Urinary bladder (tissue), 4 donors: ENCODE results near the gene SLC12A1. TPM values are rescaled to one million over a fixed set of nuclear protein-coding genes. Genes with fewer than 3 reads are reported as not detected.
"Not testable (repeated sequence)": the region's sequence is repeated elsewhere in the genome, so short reads cannot be mapped to it uniquely, and the experiment has no call there.

Experiments used
- DNase-seq: peaks from one replicate; pipeline ENCODE4 v3.0.0-alpha.2; 2015; ENCODE audit errors: extremely low spot score
- H3K27ac ChIP-seq: one replicate; pipeline ENCODE4 v1.5.1; 2013; ENCODE audit warnings: low read depth, mild to moderate bottlenecking, moderate library complexity
- H3K36me3 ChIP-seq: one replicate; pipeline ENCODE4 v1.6.1; 2013; ENCODE audit warnings: mild to moderate bottlenecking, moderate library complexity; ENCODE audit not compliant: insufficient read depth
- H3K4me1 ChIP-seq: one replicate; pipeline ENCODE4 v1.6.1; 2013; ENCODE audit warnings: mild to moderate bottlenecking, moderate library complexity; ENCODE audit not compliant: insufficient read depth
- H3K4me3 ChIP-seq: one replicate; pipeline ENCODE4 v1.5.1; 2013; ENCODE audit warnings: low read depth, low read length
- WGBS: extraction: QIAGEN DNeasy Blood & Tissue Kit; methylation state at CpG from one replicate; pipeline ENCODE4 v1.1.7; 2013; 5-methylcytosine and 5-hydroxymethylcytosine counted together
- polyA plus RNA-seq: library from polyadenylated mRNA; stranded (reverse); fragments of 200-250 nt; gene quantifications from one replicate; pipeline ENCODE4 v1.2.3, GENCODE V29; 2013
- total RNA-seq: library from RNA; depleted of rRNA; stranded (reverse); fragments of >200 nt; gene quantifications from one replicate; pipeline ENCODE4 v1.2.3, GENCODE V29; 2014
- donor health status: healthy with polysubstance abuse.
- donor health status: healthy.

The SLC12A1 gene
- total and polyA plus RNA-seq, 2 donors, result 0.06 TPM; not detected in 1

GRCh38 chr15:48300038-48300437 lies 93.9 kb downstream of the SLC12A1 start:
- Histone ChIP-seq H3K27ac (no peak overlapping the region), H3K36me3 (no peaks in the 10 kb centered on the region), H3K4me1 (no peaks in the 10 kb centered on the region), H3K4me3 (no peak overlapping the region)
- WGBS, result 78% methylated on average over 5 of the region's 5 CpGs
- DNase-seq, result no peak

GRCh38 chr15:48304398-48304797 lies 98.3 kb downstream of the SLC12A1 start:
- no peak overlapping the region for H3K4me3 ChIP-seq
- no peaks in the 10 kb centered on the region for H3K36me3 ChIP-seq
- 50% methylated on average over 2 of the region's 2 CpGs for WGBS
- no peak overlapping the region for H3K27ac ChIP-seq
- no peak for DNase-seq
- H3K4me1 ChIP-seq, result no peaks in the 10 kb centered on the region

- WGBS, result 77% methylated on average over 1 of the region's 1 CpG
- Histone ChIP-seq H3K27ac (no peak overlapping the region), H3K36me3 (no peaks in the 10 kb centered on the region), H3K4me1 (no peaks in the 10 kb centered on the region), H3K4me3 (no peak overlapping the region)
- no peak for DNase-seq
These were observed 100.5 kb downstream of the SLC12A1 start for GRCh38 chr15:48306639-48307038.

- 81% methylated on average over 8 of the region's 8 CpGs for WGBS
- Histone ChIP-seq H3K4me1 (no peaks in the 10 kb centered on the region), H3K4me3 (no peak overlapping the region), H3K36me3 (no peaks in the 10 kb centered on the region), H3K27ac (no peak overlapping the region)
- no peak for DNase-seq
These were observed 101.5 kb downstream of the SLC12A1 start for GRCh38 chr15:48307586-48307985.

GRCh38 chr15:48309740-48310139 lies 103.6 kb downstream of the SLC12A1 start:
- Histone ChIP-seq H3K36me3 (no peaks in the 10 kb centered on the region), H3K27ac (no peak overlapping the region), H3K4me1 (no peaks in the 10 kb centered on the region), H3K4me3 (no peak overlapping the region)
- WGBS, result 73% methylated on average over 2 of the region's 2 CpGs
- DNase-seq, result no peak

GRCh38 chr15:48313216-48313615 lies 107.1 kb downstream of the SLC12A1 start:
- Histone ChIP-seq H3K4me1 (no peaks in the 10 kb centered on the region), H3K4me3 (no peak overlapping the region), H3K36me3 (no peaks in the 10 kb centered on the region), H3K27ac (no peak overlapping the region)
- WGBS, result 93% methylated on average over 2 of the region's 2 CpGs
- no peak for DNase-seq

GRCh38 chr15:48315041-48315440 lies 108.9 kb downstream of the SLC12A1 start:
- no peaks in the 10 kb centered on the region for H3K4me1 ChIP-seq
- no peak overlapping the region for H3K4me3 ChIP-seq
- H3K36me3 ChIP-seq, result no peaks in the 10 kb centered on the region
- 71% methylated on average over 10 of the region's 10 CpGs for WGBS
- no peak overlapping the region for H3K27ac ChIP-seq
- DNase-seq, result no peak

- Histone ChIP-seq H3K4me3 (no peak overlapping the region), H3K4me1 (no peaks in the 10 kb centered on the region), H3K36me3 (no peaks in the 10 kb centered on the region), H3K27ac (no peak overlapping the region)
- no peak for DNase-seq
- 88% methylated on average over 2 of the region's 2 CpGs for WGBS
These were observed 111.1 kb downstream of the SLC12A1 start for GRCh38 chr15:48317221-48317620.

GRCh38 chr15:48318131-48318530 lies 112.0 kb downstream of the SLC12A1 start:
- no peak for DNase-seq
- H3K36me3 ChIP-seq, result no peaks in the 10 kb centered on the region
- no peak overlapping the region for H3K4me3 ChIP-seq
- WGBS, result 73% methylated on average over 6 of the region's 6 CpGs
- H3K4me1 ChIP-seq, result no peaks in the 10 kb centered on the region
- no peak overlapping the region for H3K27ac ChIP-seq

GRCh38 chr15:48323294-48323693 lies 117.2 kb downstream of the SLC12A1 start:
- no peaks in the 10 kb centered on the region for H3K36me3 ChIP-seq
- H3K4me3 ChIP-seq, result no peak overlapping the region
- DNase-seq, result no peak
- 94% methylated on average over 7 of the region's 7 CpGs for WGBS
- no peaks in the 10 kb centered on the region for H3K4me1 ChIP-seq
- no peak overlapping the region for H3K27ac ChIP-seq

- no peaks in the 10 kb centered on the region for H3K36me3 ChIP-seq
- no peak for DNase-seq
- 37% methylated on average over 5 of the region's 5 CpGs for WGBS
- H3K4me3 ChIP-seq, result no peak overlapping the region
- no peaks in the 10 kb centered on the region for H3K4me1 ChIP-seq
- H3K27ac ChIP-seq, result no peak overlapping the region
These were observed 118.8 kb downstream of the SLC12A1 start for GRCh38 chr15:48324949-48325348.

GRCh38 chr15:48325400-48325799 lies 119.3 kb downstream of the SLC12A1 start:
- H3K4me1 ChIP-seq, result no peaks in the 10 kb centered on the region
- no peak for DNase-seq
- H3K4me3 ChIP-seq, result no peak overlapping the region
- no peaks in the 10 kb centered on the region for H3K36me3 ChIP-seq
- WGBS, result 68% methylated on average over 5 of the region's 5 CpGs
- no peak overlapping the region for H3K27ac ChIP-seq

GRCh38 chr15:48326180-48326579 lies 120.1 kb downstream of the SLC12A1 start:
- not testable (repeated sequence) for H3K4me3 ChIP-seq, H3K4me1 ChIP-seq, DNase-seq, H3K36me3 ChIP-seq, H3K27ac ChIP-seq
- 91% methylated on average over 6 of the region's 6 CpGs for WGBS

GRCh38 chr15:48330105-48330785 lies 124.1 kb downstream of the SLC12A1 start:
- H3K27ac ChIP-seq, result peak overlapping the region; percentile 92
- WGBS, result 8% methylated on average over 11 of the region's 11 CpGs

More at GRCh38 chr15:48330105-48330785, 124.1 kb downstream of the SLC12A1 start:
- DNase-seq, result no peak
- Histone ChIP-seq H3K4me3 (peak overlapping the region; percentile 83), H3K4me1 (no peaks in the 10 kb centered on the region), H3K36me3 (no peaks in the 10 kb centered on the region)
